AG09309 (cell line): Measurements from ENCODE around the gene AKR1D1.

ENCODE experiments used
- DNase-seq: peaks from one replicate; pipeline ENCODE4 v3.0.0-alpha.2; 2010; ENCODE audit warnings: low read depth
- H3K4me3 ChIP-seq: 2 replicates; pipeline ENCODE4 v1.5.1; 2011; ENCODE audit warnings: mild to moderate bottlenecking, low read depth, low read length, moderate library complexity; ENCODE audit not compliant: control insufficient read depth
- CTCF ChIP-seq: IDR thresholded peaks from 2 replicates; pipeline ENCODE4 v1.5.1; 2011; ENCODE audit warnings: mild to moderate bottlenecking, low read depth, low read length, inconsistent platforms; ENCODE audit not compliant: insufficient read depth, control insufficient read depth; ENCODE audit errors: missing control alignments

Gene AKR1D1

DNA sequence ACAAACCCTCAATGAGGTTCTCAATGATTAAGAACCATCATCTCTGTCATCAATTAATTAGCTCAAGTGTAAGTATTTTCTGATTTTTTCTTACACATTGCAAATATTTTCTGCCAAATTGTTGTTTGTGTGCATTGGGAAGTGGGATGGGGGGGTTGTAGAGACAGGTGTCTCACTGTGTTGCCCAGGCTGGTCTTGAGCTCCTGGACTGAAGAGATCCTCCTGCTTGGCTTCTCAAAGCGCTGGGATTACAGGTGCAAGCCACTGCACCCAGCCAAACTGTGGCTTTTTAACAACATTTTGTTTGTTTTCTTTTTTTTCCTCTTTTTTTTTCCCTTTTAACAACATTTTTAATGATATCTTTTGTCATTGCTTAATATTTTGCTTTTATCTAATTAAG lies 87.5 kb downstream of the AKR1D1 start:
- H3K4me3 ChIP-seq, result no peak overlapping the region
- TF ChIP-seq CTCF, result no peak
- DNase-seq, result no peak

DNA sequence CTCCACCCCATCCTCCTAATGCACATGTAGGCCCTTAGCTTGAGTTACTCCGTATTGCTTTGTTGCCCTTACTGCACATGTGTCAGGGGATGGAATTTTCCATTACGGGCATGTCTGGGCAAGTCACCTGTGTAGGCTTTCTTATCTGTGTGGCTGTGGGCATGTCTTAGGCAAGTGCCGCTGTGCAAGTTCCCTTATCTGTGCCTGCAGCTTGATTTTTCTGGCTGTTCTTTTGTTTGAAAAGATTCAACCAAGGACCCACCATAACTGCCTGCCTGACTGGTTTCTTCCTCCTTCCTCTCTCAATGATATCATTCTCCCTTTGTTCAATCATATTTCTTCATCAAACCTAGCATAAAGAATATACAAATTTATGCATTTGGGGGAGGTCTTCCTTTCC lies 88.5 kb downstream of the AKR1D1 start:
- no peak overlapping the region for H3K4me3 ChIP-seq
- no peak for DNase-seq
- TF ChIP-seq CTCF, result no peak

DNA sequence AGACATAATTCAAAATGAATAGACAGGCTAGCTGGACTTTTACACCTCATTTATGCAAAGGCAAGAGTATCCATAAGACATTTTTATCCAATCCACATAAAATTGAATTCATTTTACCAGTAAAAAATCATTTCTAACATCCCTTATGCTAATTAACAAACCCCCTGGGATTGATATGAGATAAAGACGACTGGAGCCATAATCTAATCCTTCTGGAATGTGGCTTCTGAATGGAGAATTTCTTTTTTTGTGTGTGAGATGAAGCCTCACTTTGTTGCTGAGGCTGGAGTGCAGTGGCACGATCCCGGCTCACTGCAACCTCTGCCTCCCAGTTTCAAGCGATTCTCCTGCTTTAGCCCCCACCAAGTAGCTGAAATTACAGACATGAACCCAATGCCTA lies 90.4 kb downstream of the AKR1D1 start:
- no peak for TF ChIP-seq CTCF
- DNase-seq, result no peak
- no peak overlapping the region for H3K4me3 ChIP-seq

DNA sequence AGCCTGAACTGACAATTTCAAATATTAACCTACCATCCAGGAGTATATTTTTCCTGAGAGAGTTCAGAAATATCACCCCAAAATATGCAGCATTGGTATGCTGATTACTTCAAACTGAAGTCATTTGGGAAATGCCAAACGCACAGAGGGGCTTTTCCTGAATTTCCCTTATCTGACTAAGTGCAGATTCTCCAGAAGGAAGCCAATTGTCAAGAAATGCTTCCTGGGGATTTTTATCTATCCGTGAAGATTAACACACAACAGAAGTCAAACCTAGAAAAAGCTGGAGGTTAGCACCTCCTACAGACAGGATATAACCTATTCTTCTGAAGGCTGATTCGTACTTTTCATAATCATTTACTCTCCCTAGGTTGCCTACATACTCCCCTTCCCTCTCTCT lies 91.0 kb downstream of the AKR1D1 start:
- no peak overlapping the region for H3K4me3 ChIP-seq
- no peak for DNase-seq
- TF ChIP-seq CTCF, result no peak

DNA sequence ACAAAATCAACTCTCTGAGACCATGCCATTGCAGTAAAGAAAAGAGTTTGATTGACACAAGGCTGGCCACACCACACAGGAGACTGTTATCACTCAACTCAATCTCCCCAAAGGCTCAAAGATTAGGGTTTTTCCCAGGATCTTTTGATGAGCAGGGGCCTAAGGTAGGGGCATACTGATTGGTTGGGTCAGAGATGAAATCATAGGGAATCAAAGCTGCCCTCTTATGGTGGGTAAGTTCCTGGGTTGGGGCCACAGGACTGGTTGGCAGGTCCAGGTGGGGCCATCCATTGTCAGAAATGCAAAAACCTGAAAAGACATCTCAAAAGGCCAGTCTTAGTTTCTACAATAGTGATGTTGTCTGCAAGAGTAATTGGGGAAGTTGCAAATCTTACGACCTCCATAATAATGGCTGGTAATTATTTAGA lies 91.6 kb downstream of the AKR1D1 start:
- no peak overlapping the region for H3K4me3 ChIP-seq
- DNase-seq, result no peak
- no peak for TF ChIP-seq CTCF
